HuH-7 (cell line): ENCODE data around the gene KDR.

Experiments used
- DNase-seq: peaks from one replicate; pipeline ENCODE4 v3.0.0; 2011; ENCODE audit warnings: low spot score

The KDR gene

DNA sequence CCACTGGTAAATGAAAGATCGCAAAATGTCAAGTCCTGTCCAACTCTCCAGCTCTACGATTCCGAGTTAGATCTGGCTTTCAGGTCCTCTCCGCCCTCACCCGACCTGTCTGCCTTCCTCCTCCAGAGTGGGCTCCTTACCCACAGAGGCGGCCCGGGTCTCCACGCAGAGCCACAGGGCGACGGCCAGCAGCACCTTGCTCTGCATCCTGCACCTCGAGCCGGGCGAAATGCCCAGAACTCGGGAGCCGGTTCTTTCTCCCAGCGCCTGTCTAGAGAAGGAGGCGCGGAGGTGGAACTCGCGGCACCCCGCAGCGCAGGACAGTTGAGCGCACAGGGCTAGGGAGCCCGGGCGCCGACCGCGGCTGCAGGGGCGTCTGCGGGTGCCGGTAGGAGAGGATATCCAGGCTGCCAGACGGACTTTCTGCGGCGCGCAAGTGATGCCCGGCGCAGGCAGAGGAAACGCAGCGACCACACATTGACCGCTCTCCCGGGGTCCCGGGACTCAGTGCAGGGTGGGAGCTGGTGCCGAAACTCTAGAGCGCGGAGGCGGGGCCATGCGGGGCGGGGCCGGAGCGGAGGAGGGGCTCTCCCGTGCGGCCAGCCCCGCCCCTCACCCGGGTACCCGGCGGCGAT is at the start of gene KDR:
Gene KDR (minus strand): TSS at position 509 of the 635 bp plus-strand sequence. CDS start 302 bp downstream, at position 207.
- no peak for DNase-seq

DNA sequence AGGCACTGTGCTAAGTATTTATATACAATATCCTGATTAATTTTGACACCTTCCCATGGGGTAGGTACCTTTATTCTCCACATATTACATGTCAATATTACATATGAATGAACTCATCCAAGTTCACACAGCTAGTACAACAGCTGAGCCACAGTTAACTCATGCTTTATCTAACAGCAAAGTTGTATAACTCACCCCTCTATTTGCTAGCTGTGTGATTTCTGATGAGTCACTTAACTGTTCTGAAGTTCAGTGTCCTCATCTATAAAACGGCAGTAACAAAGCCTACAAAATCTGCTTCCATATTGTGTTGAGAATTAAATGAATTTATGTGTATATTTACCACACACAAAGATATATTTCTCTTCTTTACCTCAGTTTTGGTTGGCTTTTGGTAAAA is 48.2 kb upstream of the KDR start:
- DNase-seq: no peak

- DNase-seq: no peak
Observed at GRCh38 chr4:55172694-55173287, 47.4 kb upstream of the KDR start.

DNA sequence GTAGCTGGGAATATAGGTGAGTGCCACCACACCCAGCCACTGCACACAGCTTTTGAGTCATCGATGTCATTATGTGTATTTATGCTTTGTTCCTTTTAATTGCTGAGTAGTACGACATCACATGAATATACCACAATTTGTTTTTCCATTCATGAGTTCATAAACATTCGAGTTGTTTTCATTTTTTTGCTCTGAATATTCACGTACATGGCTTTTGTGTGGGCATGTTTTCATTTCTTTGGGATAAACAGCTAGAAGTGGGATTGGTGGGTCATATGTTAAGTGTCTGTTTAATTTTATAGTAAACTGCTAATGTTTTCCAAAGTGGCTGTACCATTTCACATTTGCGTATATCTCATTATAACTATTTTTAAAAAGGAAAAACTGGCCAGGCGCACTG is 45.1 kb upstream of the KDR start:
- no peak for DNase-seq

DNA sequence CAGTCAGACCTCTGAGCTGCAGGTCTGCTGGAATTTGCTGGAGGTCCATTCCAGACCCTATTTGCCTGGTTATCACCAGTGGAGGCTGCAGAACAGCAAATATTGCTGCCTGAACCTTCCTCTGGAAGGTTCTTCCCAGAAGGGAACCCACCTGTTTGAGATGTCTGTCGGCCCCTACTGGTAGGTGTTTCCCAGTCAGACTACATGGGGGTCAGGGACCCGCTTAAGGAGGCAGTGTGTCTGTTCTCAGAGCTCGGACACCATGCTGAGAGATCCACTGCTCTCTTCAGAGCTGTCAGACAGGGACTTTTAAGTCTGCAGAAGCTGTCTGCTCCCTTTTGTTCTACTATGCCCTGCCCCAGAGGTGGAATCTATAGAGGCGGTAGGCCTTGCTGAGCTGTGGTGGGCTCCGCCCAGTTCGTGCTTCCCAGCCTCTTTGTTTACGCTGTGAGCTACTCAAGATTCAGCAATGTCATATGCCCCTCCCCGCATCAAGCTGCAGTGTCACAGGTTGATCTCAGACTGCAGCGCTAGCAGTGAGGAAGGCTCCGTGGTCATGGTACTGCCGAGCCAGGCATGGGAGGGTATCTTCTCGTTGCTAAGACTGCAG is 44.1 kb upstream of the KDR start:
- DNase-seq: no peak

DNA sequence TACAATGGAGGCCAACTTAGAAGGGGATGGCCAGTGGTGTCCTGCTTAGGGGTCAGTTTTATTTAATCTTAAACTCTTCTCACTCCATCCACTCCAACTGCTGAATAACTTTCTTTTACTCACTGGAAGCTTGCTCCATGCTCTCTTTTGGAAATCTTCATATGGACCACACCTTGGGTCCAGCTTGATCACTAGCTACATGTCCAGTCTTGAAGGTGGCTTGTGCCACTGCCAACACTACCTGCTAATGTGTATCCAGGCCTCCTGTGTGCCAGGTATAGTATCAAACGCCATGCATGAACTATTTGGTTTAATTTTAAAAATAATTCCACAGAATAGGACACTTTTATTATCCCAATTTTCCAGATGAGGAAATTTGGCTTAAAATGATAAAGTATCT is 37.0 kb upstream of the KDR start:
- no peak for DNase-seq

DNA sequence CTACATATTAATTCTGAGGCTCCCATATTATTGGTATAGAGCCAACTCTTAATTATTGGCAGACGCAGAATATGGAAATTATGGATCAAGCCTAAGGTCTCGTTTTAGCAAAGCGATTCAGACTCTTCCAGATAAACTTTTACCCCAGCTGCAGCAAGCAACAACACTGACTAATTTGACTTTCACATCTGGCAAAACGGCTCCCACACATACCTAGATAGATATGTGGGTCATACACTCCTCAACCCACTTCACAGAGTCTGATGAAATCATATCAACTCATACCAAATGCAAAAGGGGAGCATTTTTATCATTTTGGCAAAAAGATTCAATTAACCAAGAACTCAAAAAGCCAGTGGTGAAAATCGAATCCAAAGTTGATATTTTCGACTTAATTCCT is 36.3 kb upstream of the KDR start:
- DNase-seq: no peak

GRCh38 chr4:55159851-55160250 is 34.5 kb upstream of the KDR start:
- no peak for DNase-seq

- no peak for DNase-seq
Observed at GRCh38 chr4:55158957-55159356, 33.6 kb upstream of the KDR start.

DNA sequence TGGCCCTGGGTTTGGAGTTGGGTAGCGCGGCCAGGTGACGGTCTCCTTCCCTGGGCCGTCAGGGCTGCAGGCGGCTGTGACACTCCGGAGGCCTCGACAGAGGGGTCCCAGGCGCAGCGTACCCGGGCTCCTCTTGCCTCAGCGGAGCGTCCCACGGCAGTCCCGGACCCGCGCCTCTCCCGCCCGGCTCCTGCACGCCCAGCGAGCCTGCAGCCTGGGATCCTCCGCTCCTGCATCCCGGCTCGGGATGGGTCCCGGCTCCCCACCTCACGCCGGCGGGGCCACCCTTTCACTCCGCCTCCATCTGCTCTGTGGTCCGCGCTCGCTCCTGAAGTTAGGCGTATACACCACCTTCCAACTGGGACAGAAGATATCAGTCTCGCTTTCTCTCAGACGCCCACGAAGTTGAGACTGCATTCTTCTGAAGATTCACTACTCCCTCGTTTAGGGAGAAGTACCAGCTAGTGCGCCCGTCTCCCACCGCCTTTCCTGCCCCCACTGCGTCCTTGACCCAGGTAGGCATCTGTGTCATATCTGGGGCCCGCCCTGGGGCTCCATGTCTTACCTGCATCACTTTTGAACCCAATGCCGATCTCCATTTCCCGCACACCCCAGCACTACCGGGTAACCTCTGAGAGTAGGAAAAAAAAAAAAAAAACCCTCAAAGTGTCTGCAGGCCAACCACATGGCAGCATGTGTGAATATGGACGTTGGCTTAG is 32.3 kb upstream of the KDR start:
- DNase-seq: no peak

DNA sequence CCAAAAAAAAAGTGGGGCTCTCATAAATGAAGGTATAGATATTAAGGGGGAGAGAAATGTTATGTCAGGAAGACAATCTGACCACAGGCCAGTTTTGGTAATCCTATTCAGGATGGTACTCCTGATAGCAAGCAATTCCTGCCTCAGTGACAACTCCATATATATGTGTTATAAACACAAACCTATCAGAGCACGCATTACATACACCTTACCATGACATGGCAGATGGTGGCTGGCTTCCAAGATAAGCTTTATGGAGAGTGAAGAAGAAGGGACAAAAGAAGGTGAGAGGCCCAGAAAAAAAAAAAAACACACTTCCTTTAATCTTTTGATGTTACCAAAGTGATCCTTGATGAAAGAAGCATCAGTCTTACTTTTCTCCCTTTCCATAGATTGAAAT is 29.5 kb upstream of the KDR start:
- DNase-seq: no peak

DNA sequence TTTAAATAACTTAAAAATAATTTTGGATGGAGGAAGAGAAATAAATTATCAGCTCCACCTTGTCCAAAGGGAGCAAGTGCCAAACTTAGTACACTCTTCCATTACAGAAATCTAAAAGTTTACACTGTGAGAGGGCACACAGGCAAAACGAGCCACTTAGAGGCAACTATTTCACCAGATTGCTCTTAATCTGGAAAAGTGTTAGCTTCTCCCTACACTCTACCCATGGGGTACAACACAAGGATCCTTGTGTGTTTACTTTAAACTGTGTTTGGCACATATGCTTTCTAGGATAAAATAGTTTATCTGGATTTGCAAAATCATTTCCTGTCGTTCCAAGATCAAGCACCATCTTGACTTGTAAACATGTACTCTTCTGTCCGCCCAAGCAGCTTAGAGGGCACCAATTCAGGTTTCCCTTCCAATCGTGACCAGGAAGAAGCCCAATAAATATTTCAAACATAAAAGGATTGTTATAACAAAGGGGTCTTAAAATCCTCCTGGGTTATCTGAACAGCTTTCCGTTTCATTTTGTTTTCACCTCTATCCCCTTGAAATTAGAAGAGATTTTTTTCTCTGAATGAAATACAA is 29.0 kb upstream of the KDR start:
- no peak for DNase-seq

DNA sequence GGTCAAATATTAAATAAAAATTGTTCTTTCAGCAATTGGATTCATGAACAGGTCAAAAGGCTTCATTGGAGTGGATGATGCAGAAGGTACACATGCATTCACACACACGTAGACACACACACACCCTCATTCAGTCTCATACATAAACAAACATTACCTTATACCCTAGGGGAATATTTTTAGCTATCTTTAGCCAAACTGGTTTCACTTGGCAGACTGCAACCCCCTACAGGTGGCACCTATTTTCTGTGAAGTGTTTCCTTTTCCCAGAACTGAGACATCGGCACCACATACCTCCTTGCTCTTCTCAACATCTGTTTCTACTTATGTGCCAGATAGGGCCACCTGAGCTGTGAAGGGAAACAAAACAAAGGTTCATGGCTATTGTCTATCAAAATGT is 18.5 kb upstream of the KDR start:
- no peak for DNase-seq

- DNase-seq: no peak
Observed at GRCh38 chr4:55138367-55138766, 13.0 kb upstream of the KDR start.

- DNase-seq: no peak
Observed at GRCh38 chr4:55136634-55137033, 11.2 kb upstream of the KDR start.

DNA sequence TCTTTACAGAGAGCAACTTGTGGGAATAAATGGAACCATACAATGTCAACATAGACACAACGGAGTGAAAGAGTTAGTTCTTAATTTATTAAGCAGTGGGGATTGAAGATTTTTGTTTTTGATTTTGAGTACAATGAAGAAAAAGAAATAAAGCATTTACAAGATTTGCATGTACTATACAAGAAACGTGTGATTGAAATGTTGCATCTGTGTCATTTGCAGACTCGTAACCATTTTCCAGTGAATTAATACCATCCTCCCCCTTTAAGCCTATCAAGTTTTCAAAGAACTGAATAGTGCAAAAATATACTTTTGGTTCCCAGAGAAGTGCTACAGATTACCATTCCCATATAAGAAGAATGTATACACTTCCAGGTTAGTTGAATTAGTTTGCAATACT is 8.6 kb upstream of the KDR start:
- DNase-seq: no peak

GRCh38 chr4:55132775-55133174 is 7.4 kb upstream of the KDR start:
- DNase-seq: no peak

- DNase-seq: no peak
Observed at GRCh38 chr4:55127521-55127920, 2.1 kb upstream of the KDR start.

DNA sequence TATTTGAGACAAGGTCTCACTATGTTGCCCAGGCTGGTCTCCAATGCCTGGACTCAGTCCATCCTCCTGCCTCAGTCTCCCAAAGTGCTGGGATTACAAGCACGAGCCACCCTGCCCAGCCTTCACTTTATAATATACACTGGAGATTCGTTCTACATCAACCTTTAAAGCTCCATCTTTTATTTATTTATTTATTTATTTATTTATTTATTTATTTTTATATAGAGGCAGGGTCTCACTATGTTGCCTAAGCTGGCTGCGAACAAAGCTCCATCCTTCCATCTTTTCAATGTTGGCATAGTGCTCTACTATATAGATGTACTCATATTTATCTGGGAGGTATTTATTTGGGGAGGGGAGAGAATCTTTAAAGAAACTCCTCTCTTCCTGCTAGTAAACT is 1.7 kb upstream of the KDR start:
- DNase-seq: no peak

DNA sequence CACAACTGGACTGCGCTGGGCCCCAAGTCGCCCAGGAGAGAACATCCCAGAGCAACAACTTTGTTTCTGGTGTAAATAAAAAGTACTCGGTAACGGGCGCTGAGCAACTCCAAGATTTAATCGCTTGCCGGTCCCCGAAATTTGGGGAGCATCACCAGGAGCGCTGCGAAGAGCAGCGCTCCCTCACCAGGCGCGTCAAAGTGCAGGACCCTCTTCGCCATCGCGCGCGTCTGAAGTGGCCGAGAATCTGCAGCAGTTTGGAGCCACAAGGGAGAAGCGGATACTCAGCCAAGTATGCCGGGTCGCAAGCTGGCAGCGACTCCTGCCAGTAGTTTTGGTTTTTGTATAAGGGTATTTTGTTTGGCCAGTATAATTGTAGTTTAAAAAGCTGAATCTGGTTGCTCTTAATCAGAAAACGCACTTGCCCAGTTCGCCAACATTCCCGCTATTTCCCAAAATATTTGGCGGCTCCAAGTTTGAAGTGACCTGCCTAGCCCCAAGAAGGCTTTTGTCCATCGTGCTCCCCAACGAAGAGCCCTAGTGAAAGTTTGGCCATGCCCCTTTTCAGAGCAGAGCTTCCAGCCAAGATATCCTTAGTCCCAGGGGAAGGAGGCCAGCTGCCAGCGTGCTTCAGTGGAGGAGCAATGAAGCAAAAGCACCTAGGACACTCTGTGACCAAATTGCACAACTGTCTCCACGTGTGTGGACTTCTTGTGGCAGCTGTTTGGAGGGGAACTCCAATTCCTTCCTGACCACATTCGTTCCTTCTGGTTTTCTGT is 557 bp upstream of the KDR start:
- no peak for DNase-seq

DNA sequence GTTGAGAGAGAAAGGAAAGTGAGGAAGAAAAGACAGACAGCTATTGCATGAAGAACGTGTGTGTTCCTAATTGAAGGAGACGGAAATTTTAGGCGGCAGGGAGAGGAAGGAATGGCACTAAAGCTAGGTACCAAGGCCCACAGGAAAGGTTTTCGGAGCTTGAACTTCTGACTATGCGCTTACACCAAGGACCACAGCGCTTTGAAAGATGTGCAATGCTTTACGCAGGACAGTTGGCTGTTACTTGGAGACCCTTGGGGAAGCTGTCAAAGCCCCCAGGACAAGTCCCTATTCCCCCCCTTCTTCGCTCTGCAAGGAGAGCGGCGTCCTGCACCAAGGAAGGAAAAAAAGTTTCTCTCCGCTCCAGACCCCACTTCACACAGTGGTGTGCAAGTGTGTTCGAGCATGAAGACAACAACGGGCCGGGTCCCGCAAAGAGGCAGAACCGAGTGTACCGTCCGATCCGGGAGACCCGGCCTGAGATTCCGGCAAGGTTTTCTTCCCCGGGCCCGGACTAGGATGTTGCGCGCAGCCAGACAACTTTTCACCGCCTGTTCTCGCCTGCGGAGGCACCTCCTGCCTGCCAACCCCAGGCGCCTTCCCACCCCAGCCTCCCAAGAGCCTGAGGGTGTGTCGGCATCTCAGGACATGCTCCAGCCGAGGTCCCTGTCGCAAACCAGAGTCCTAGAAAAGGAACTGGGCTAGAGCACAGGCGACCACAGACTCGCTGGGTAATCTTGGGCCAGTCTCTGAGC is 896 bp downstream of the KDR start:
- DNase-seq: no peak
